WTC11 (cell line): Measurements from ENCODE around the gene ETV3. TPM values are rescaled to one million over a fixed set of nuclear protein-coding genes. Genes with fewer than 3 reads are reported as not detected.

Source experiments
- ATAC-seq: fragments of 200-7000 bp; cut with Tn5 transposase; 2 replicates; pipeline ENCODE4 v1.10.0; 2021; ENCODE audit warnings: mild to moderate bottlenecking, moderate library complexity
- CTCF ChIA-PET: fragments of 300-600 bp; sonication (Branson Sonifier 250); formaldehyde crosslinking; loops from one replicate; lab custom pipeline; 2021; ENCODE audit warnings: antibody characterized with exemption; lab: Charles Lee
- POLR2A ChIA-PET: fragments of 350-600 bp; sonication (Branson Sonifier 250); formaldehyde crosslinking; loops from one replicate; lab custom pipeline; 2021; ENCODE audit warnings: antibody characterized with exemption; lab: Charles Lee
- DNase-seq: peaks from one replicate; pipeline ENCODE4 v3.0.0; 2021; ENCODE audit warnings: low spot score
- H3K27ac Mint-ChIP-seq: 2 replicates; pipeline ENCODE4 v1.8.0; 2021; ENCODE audit warnings: mixed read lengths
- H3K27me3 Mint-ChIP-seq: 2 replicates; pipeline ENCODE4 v1.8.0; 2021; ENCODE audit warnings: low read depth, mild to moderate bottlenecking, moderate library complexity, mixed read lengths
- H3K36me3 Mint-ChIP-seq: 2 replicates; pipeline ENCODE4 v1.8.0; 2021; ENCODE audit warnings: mixed read lengths
- H3K4me1 Mint-ChIP-seq: 2 replicates; pipeline ENCODE4 v1.8.0; 2022; ENCODE audit warnings: mixed read lengths
- H3K4me3 Mint-ChIP-seq: 2 replicates; pipeline ENCODE4 v1.8.0; 2021; ENCODE audit warnings: mild to moderate bottlenecking, moderate library complexity, mixed read lengths
- H3K9me3 Mint-ChIP-seq: 2 replicates; pipeline ENCODE4 v1.8.0; 2021; ENCODE audit warnings: mixed read lengths
- AFF4 ChIP-seq: sonication (generic); formaldehyde crosslinking; IDR thresholded peaks from 2 replicates; pipeline ENCODE4 v1.8.1; 2023; ENCODE audit warnings: mild to moderate bottlenecking, missing genetic modification reagents, borderline replicate concordance
- ATF3 ChIP-seq: sonication (generic); formaldehyde crosslinking; conservative IDR thresholded peaks from 2 replicates; pipeline ENCODE4 v1.8.1; 2022; ENCODE audit warnings: mild to moderate bottlenecking, missing genetic modification reagents
- ATF6 ChIP-seq: sonication (generic); formaldehyde crosslinking; IDR thresholded peaks from 2 replicates; pipeline ENCODE4 v1.8.1; 2023; ENCODE audit warnings: mild to moderate bottlenecking, missing genetic modification reagents
- CREM ChIP-seq: sonication (generic); formaldehyde crosslinking; IDR thresholded peaks from 2 replicates; pipeline ENCODE4 v1.8.1; 2022; ENCODE audit warnings: mild to moderate bottlenecking, missing genetic modification reagents, moderate library complexity
- ETV6 ChIP-seq: sonication (generic); formaldehyde crosslinking; IDR thresholded peaks from 2 replicates; pipeline ENCODE4 v1.8.1; 2022; ENCODE audit warnings: mild to moderate bottlenecking, missing genetic modification reagents
- FOXJ3 ChIP-seq: sonication (generic); formaldehyde crosslinking; IDR thresholded peaks from 2 replicates; pipeline ENCODE4 v1.9.0; 2021; ENCODE audit warnings: missing genetic modification reagents, mild to moderate bottlenecking, borderline replicate concordance
- GABPB1 ChIP-seq: sonication (generic); formaldehyde crosslinking; IDR thresholded peaks from 2 replicates; pipeline ENCODE4 v1.8.1; 2023; ENCODE audit warnings: mild to moderate bottlenecking, missing genetic modification reagents
- KAT7 ChIP-seq: sonication (generic); formaldehyde crosslinking; IDR thresholded peaks from 2 replicates; pipeline ENCODE4 v1.8.1; 2023; ENCODE audit warnings: missing genetic modification reagents, mild to moderate bottlenecking, borderline replicate concordance
- ZBTB21 ChIP-seq: sonication (generic); formaldehyde crosslinking; IDR thresholded peaks from 2 replicates; pipeline ENCODE4 v1.8.1; 2023; ENCODE audit warnings: mild to moderate bottlenecking, missing genetic modification reagents, borderline replicate concordance
- ZBTB43 ChIP-seq: sonication (generic); formaldehyde crosslinking; IDR thresholded peaks from 2 replicates; pipeline ENCODE4 v1.8.1; 2023; ENCODE audit warnings: mild to moderate bottlenecking, missing genetic modification reagents
- ZNF138 ChIP-seq: sonication (generic); formaldehyde crosslinking; conservative IDR thresholded peaks from 2 replicates; pipeline ENCODE4 v1.8.1; 2022; ENCODE audit warnings: mild to moderate bottlenecking, moderate library complexity, missing genetic modification reagents
- ZNF232 ChIP-seq: sonication (generic); formaldehyde crosslinking; IDR thresholded peaks from 2 replicates; pipeline ENCODE4 v1.8.0; 2022; ENCODE audit warnings: mild to moderate bottlenecking, missing genetic modification reagents
- ZNF317 ChIP-seq: sonication (generic); formaldehyde crosslinking; IDR thresholded peaks from 2 replicates; pipeline ENCODE4 v1.8.1; 2023; ENCODE audit warnings: low read depth, mild to moderate bottlenecking, moderate library complexity, missing genetic modification reagents, borderline replicate concordance
- total RNA-seq: library from RNA; stranded (reverse); gene quantifications from 3 replicates; pipeline ENCODE4 v1.2.3, GENCODE V29; 2021

The ETV3 gene
- total RNA-seq, 1 experiment from 2014 or later = 26.0 TPM

GRCh38 chr1:157151506-157151905 is 13.3 kb upstream of the ETV3 start:
- no peak for TF ChIP-seq KAT7
- TF ChIP-seq GABPB1 (CRISPR knock-in tag) = no peak
- H3K9me3 Mint-ChIP-seq = no peaks in the 10 kb centered on the region
- POLR2A ChIA-PET = no interaction called here
- no peak overlapping the region for H3K27ac Mint-ChIP-seq
- ATAC-seq (no peak), DNase-seq (no peak)
- H3K4me1 Mint-ChIP-seq = peaks cover 23% of the 10 kb centered on the region
- no peak overlapping the region for H3K4me3 Mint-ChIP-seq
- no peaks in the 10 kb centered on the region for H3K36me3 Mint-ChIP-seq
- CTCF ChIA-PET = interaction anchor here (2.7 kb wide), 1 partner anchor 61 kb away, joined by 13 read pairs; no protein-coding TSS in a partner anchor
- peaks cover 9% of the 10 kb centered on the region; the same call in 1 of the 2 replicates for H3K27me3 Mint-ChIP-seq

- H3K27me3 Mint-ChIP-seq = peaks cover 9% of the 10 kb centered on the region; the same call in 1 of the 2 replicates
Measured at GRCh38 chr1:157151073-157151472, 12.9 kb upstream of the ETV3 start.

More at GRCh38 chr1:157151073-157151472, 12.9 kb upstream of the ETV3 start:
- Mint-ChIP-seq H3K9me3 (no peaks in the 10 kb centered on the region), H3K27ac (no peak overlapping the region), H3K36me3 (no peaks in the 10 kb centered on the region), H3K4me3 (no peak overlapping the region), H3K4me1 (peaks cover 19% of the 10 kb centered on the region)
- ChIA-PET CTCF (interaction anchor here (2.7 kb wide), 1 partner anchor 61 kb away, joined by 13 read pairs; no protein-coding TSS in a partner anchor), POLR2A (no interaction called here)
- no peak for ATAC-seq
- TF ChIP-seq ZNF232 (no peak), ZBTB21 (CRISPR knock-in tag) (no peak), ZNF317 (CRISPR knock-in tag) (no peak), ETV6 (no peak), FOXJ3 (CRISPR knock-in tag) (no peak), ZBTB43 (CRISPR knock-in tag) (no peak), ZNF138 (CRISPR knock-in tag) (no peak), ATF3 (CRISPR knock-in tag) (no peak), ATF6 (CRISPR knock-in tag) (no peak), AFF4 (CRISPR knock-in tag) (no peak), CREM (CRISPR knock-in tag) (no peak)
- DNase-seq = no peak
